ENCODE measurements around the gene LGR4. TPM values are rescaled to one million over a fixed set of nuclear protein-coding genes. Genes with fewer than 3 reads are reported as not detected.

The LGR4 gene
- total and polyA plus RNA-seq, 2 of the 13 experiments (the other 11 are each of a cell fraction or from before 2014, with no cell fraction given) = 42.1 to 68.7 TPM

DNA sequence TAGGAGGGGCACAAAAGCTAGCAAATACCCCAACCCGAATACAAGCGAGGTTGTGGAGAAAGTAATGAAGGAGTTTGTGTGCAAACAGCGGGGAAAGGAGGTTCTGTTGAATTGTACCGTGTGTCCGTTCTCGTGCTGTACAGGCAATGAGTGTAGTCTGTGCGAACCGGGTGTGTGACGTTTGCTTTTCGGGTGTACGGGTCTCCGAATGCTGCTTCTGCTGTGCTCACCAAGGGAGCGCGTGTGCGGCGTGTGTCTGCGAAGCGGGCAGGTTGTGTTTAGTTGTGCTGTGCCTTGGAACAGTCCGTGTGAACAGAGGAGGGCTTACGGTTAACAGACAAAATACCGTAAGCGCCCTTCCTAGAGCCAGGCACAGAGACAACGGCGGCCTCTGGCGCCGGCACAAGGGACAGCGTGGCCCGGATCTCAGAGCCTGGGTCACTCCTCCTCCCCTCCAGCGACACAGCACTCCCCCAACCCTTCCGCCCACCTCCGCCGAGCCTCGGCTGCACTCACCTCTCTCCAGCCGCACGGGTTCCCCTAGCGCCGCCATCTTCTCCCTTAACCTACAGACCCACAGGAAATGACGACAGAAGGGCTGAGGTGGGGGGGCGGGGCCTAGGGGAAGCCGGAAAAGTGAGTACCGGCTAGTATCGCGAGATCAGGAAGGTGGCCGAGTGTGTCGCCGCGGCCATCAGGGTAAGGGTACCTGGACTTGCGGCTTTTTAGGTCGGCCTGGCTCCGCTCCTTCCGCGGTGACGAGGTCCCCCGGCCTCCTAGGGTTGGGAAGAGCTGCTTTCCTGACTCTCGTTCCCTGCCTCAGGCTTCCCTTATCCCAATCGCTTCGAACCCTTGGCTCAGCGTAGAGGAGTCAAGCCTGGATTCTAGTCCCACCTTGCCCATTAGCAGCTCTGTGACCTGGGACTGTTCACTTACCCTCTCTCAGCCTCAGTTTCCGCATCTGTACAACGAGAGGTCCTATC lies 33.9 kb upstream of the LGR4 start, which contains the start of gene LIN7C (continued):
- peak; percentile 77 for TF ChIP-seq RFXANK (CRISPR knock-in tag; IDR thresholded peaks at IDR 0.05)
- TF ChIP-seq CBX1 (IDR thresholded peaks at IDR 0.05; ENCODE audit: low read depth) = no peak
- TF ChIP-seq ZNF180 (CRISPR knock-in tag; IDR thresholded peaks at IDR 0.05; ENCODE audit: borderline replicate concordance, low read depth) = no peak
- TF ChIP-seq ZBTB40 (IDR thresholded peaks at IDR 0.05) = peak; percentile 22; the same call in 1 of the 2 replicates
- TF ChIP-seq ZBTB40 (CRISPR knock-in tag; IDR thresholded peaks at IDR 0.05) = peak; percentile 59; the same call in 1 of the 2 replicates
- peak; percentile 84; the same call in 1 of the 2 replicates for TF ChIP-seq RFXAP (CRISPR knock-in tag; IDR thresholded peaks at IDR 0.05; ENCODE audit: borderline replicate concordance)
- no peak for TF ChIP-seq SOX5 (CRISPR knock-in tag; IDR thresholded peaks at IDR 0.05; ENCODE audit: borderline replicate concordance)
- TF ChIP-seq, protein P1, sequence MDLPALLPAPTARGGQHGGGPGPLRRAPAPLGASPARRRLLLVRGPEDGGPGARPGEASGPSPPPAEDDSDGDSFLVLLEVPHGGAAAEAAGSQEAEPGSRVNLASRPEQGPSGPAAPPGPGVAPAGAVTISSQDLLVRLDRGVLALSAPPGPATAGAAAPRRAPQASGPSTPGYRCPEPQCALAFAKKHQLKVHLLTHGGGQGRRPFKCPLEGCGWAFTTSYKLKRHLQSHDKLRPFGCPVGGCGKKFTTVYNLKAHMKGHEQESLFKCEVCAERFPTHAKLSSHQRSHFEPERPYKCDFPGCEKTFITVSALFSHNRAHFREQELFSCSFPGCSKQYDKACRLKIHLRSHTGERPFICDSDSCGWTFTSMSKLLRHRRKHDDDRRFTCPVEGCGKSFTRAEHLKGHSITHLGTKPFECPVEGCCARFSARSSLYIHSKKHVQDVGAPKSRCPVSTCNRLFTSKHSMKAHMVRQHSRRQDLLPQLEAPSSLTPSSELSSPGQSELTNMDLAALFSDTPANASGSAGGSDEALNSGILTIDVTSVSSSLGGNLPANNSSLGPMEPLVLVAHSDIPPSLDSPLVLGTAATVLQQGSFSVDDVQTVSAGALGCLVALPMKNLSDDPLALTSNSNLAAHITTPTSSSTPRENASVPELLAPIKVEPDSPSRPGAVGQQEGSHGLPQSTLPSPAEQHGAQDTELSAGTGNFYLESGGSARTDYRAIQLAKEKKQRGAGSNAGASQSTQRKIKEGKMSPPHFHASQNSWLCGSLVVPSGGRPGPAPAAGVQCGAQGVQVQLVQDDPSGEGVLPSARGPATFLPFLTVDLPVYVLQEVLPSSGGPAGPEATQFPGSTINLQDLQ (CRISPR knock-in tag; IDR thresholded peaks at IDR 0.05) = 0 out of 2 replicates have a peak, but pooled peaks have one; percentile 36
- no peak for TF ChIP-seq ZNF790 (CRISPR knock-in tag; IDR thresholded peaks at IDR 0.05; ENCODE audit: borderline replicate concordance)
- 0 out of 2 replicates have a peak, but pooled peaks have one; percentile 46 for TF ChIP-seq CCDC6 (CRISPR knock-in tag; IDR thresholded peaks at IDR 0.05)
- TF ChIP-seq REPIN1 (CRISPR knock-in tag; IDR thresholded peaks at IDR 0.05; ENCODE audit: borderline replicate concordance, low read depth) = peak; percentile 93
- TF ChIP-seq ZNF558 (CRISPR knock-in tag; IDR thresholded peaks at IDR 0.05; ENCODE audit: borderline replicate concordance) = no peak
- TF ChIP-seq SNAPC2 (CRISPR knock-in tag; IDR thresholded peaks at IDR 0.05) = 0 out of 2 replicates have a peak, but pooled peaks have one; percentile 82
- 0 out of 2 replicates have a peak, but pooled peaks have one; percentile 45 for TF ChIP-seq PPARG (CRISPR knock-in tag; conservative IDR thresholded peaks at IDR 0.05)
- no peak for TF ChIP-seq ZNF879 (CRISPR knock-in tag; IDR thresholded peaks at IDR 0.05)
- no peak; the same call in 1 of the 2 replicates for TF ChIP-seq SIN3A (IDR thresholded peaks at IDR 0.05; ENCODE audit: borderline replicate concordance, low read depth, low read length)
- TF ChIP-seq GZF1 (CRISPR knock-in tag; IDR thresholded peaks at IDR 0.05) = no peak
- 0 out of 2 replicates have a peak, but pooled peaks have one; percentile 37 for TF ChIP-seq CENPT (CRISPR knock-in tag; IDR thresholded peaks at IDR 0.05; ENCODE audit: low read depth)

All from HepG2 (cell line).